ENCODE results near the gene NPAS3. TPM values are rescaled to one million over a fixed set of nuclear protein-coding genes. Genes with fewer than 3 reads are reported as not detected.

Gene NPAS3
- total RNA-seq, 1 experiment from 2014 or later: 0.36 TPM

DNA sequence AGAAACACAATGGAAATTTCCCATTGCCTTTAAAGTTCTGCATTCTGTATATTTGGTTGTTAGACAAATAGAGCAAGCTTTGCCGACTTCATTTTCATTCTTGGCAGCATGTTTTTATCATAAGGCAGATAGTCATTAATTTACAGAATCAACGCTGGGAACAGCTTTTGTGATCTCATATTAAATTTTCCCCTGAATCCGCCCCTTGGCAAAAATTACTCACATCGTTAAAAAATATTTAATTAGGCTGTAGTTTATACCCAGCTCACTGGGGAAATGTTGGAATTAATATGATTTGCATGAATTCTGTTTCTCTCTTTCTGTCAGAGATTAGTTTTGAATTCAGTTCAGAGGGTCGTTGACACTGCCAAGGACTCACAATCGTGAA lies 714.6 kb downstream of the NPAS3 start:
- ATAC-seq (no peak), DNase-seq (no peak)
- no TSS peak for BruUV-seq (replicated peaks)
- H3K27me3 ChIP-seq (ENCODE audit: low read length): no peaks in the 10 kb centered on the region
- no peaks in the 10 kb centered on the region for H4K20me1 ChIP-seq (ENCODE audit: low read length)
- ChIA-PET CTCF (interaction anchor here (1.6 kb wide), 1 partner anchor 22 kb away, joined by 6 read pairs; no protein-coding TSS in a partner anchor), POLR2A (ENCODE audit: unreplicated experiment) (no interaction called here)
- intact Hi-C loops (cut with micrococcal nuclease): loop anchor here (2.0 to 10.0 kb wide), 2 partner anchors 61 to 1079 kb away; no protein-coding TSS in a partner anchor
- no peaks in the 10 kb centered on the region for H3K79me2 ChIP-seq (ENCODE audit: low read length)
- H3K4me2 ChIP-seq (ENCODE audit: low read length): no peak overlapping the region
- no peaks in the 10 kb centered on the region for H3F3A ChIP-seq (ENCODE audit: low read length, unreplicated experiment)
- no peaks in the 10 kb centered on the region for H3K9me2 ChIP-seq (replicated peaks; ENCODE audit: low read length)
- no peaks in the 10 kb centered on the region for H3K9me3 ChIP-seq (ENCODE audit: low read length)
- no peak overlapping the region for H3K27ac ChIP-seq (ENCODE audit: low read length)
- no peaks in the 10 kb centered on the region for H3K36me3 ChIP-seq (ENCODE audit: low read depth, low read length)
- peaks cover 35% of the 10 kb centered on the region for H3K4me1 ChIP-seq (ENCODE audit: insufficient read depth, low read length)
- H2AFZ ChIP-seq (ENCODE audit: low read length): no peak overlapping the region
- no peak for TF ChIP-seq EZH2phosphoT487 (IDR thresholded peaks at IDR 0.05; ENCODE audit: borderline replicate concordance, low read length)
- TF ChIP-seq, protein P1, sequence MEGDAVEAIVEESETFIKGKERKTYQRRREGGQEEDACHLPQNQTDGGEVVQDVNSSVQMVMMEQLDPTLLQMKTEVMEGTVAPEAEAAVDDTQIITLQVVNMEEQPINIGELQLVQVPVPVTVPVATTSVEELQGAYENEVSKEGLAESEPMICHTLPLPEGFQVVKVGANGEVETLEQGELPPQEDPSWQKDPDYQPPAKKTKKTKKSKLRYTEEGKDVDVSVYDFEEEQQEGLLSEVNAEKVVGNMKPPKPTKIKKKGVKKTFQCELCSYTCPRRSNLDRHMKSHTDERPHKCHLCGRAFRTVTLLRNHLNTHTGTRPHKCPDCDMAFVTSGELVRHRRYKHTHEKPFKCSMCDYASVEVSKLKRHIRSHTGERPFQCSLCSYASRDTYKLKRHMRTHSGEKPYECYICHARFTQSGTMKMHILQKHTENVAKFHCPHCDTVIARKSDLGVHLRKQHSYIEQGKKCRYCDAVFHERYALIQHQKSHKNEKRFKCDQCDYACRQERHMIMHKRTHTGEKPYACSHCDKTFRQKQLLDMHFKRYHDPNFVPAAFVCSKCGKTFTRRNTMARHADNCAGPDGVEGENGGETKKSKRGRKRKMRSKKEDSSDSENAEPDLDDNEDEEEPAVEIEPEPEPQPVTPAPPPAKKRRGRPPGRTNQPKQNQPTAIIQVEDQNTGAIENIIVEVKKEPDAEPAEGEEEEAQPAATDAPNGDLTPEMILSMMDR (conservative IDR thresholded peaks at IDR 0.05; ENCODE audit: low read depth, low read length): no peak
- no peak for TF ChIP-seq EZH2 (IDR thresholded peaks at IDR 0.05; ENCODE audit: low read length, unreplicated experiment)
- H3K4me3 ChIP-seq (ENCODE audit: low read length): no peak overlapping the region
- no peak overlapping the region for H3K9ac ChIP-seq (ENCODE audit: low read length)

DNA sequence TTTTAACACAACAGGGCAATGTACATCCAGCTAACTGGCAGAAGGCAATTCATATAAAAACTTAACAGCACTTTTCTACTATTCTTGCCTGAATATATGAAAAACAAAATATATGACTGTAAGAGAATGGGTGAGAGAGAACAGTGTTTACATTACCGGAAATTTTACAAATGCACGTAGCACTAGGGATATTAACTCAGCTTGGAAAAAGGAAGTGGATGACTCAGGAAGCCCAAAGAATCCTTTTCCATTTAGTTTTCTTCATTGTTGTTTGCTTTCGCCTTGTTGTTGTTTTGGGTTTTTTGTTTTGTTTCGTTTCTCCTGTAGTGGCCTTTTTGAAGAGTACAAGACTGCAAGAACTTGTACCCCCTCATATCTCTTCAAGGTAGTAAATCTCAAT lies 716.7 kb downstream of the NPAS3 start:
- Histone ChIP-seq H3K9me3 (ENCODE audit: low read length) (no peaks in the 10 kb centered on the region), H3K36me3 (ENCODE audit: low read depth, low read length) (no peaks in the 10 kb centered on the region), H3K9me2 (replicated peaks; ENCODE audit: low read length) (no peaks in the 10 kb centered on the region), H3K27me3 (ENCODE audit: low read length) (no peaks in the 10 kb centered on the region), H3K4me3 (ENCODE audit: low read length) (no peak overlapping the region), H3K4me2 (ENCODE audit: low read length) (peak overlapping the region; percentile 12; the same call in 1 of the 2 replicates), H3K79me2 (ENCODE audit: low read length) (no peaks in the 10 kb centered on the region), H3K27ac (ENCODE audit: low read length) (no peak overlapping the region), H3K9ac (ENCODE audit: low read length) (no peak overlapping the region), H2AFZ (ENCODE audit: low read length) (no peak overlapping the region), H3F3A (ENCODE audit: low read length, unreplicated experiment) (no peaks in the 10 kb centered on the region), H4K20me1 (ENCODE audit: low read length) (no peaks in the 10 kb centered on the region), H3K4me1 (ENCODE audit: insufficient read depth, low read length) (peaks cover 35% of the 10 kb centered on the region)
- peak; percentile 57 for DNase-seq
- BruUV-seq (replicated peaks): no TSS peak
- intact Hi-C loops (cut with micrococcal nuclease): loop anchor here (10.0 kb wide), 1 partner anchor 1081 kb away; no protein-coding TSS in a partner anchor
- TF ChIP-seq EZH2phosphoT487 (IDR thresholded peaks at IDR 0.05; ENCODE audit: borderline replicate concordance, low read length): no peak
- peak; percentile 36 for ATAC-seq
- POLR2A ChIA-PET (ENCODE audit: unreplicated experiment): no interaction called here
- CTCF ChIA-PET: no interaction called here

DNA sequence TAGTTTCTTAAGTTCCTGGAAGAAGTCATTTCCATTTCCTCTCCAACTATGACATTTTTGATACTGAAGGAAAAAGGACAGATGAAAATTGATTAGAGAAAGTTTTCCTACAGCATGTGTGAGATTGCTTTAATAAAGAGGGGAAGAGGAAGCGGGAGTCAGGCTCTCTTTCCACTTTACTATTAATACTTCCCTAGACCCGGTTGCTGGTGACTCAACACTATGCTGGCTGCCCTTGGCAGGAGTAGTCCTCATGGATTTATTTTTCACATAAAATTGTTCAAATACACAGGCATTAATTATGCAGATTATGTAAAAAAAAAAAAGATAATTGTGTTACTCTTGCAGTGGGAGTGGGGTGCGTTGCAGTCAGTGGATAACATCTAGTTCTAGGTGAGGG lies 718.8 kb downstream of the NPAS3 start:
- H3K27ac ChIP-seq (ENCODE audit: low read length): no peak overlapping the region
- H2AFZ ChIP-seq (ENCODE audit: low read length): no peak overlapping the region
- CTCF ChIA-PET: no interaction called here
- no peaks in the 10 kb centered on the region for H3F3A ChIP-seq (ENCODE audit: low read length, unreplicated experiment)
- no TSS peak for BruUV-seq (replicated peaks)
- peak; percentile 32 for DNase-seq
- no peak overlapping the region for H3K4me2 ChIP-seq (ENCODE audit: low read length)
- no peaks in the 10 kb centered on the region for H3K79me2 ChIP-seq (ENCODE audit: low read length)
- H3K36me3 ChIP-seq (ENCODE audit: low read depth, low read length): no peaks in the 10 kb centered on the region
- no peaks in the 10 kb centered on the region for H3K27me3 ChIP-seq (ENCODE audit: low read length)
- H3K4me3 ChIP-seq (ENCODE audit: low read length): no peak overlapping the region
- peaks cover 25% of the 10 kb centered on the region for H3K4me1 ChIP-seq (ENCODE audit: insufficient read depth, low read length)
- H3K9ac ChIP-seq (ENCODE audit: low read length): no peak overlapping the region
- intact Hi-C loops (cut with micrococcal nuclease): loop anchor here (10.0 kb wide), 1 partner anchor 1083 kb away; no protein-coding TSS in a partner anchor
- peak; percentile 71 for ATAC-seq
- POLR2A ChIA-PET (ENCODE audit: unreplicated experiment): no interaction called here
- TF ChIP-seq, protein P1 (conservative IDR thresholded peaks at IDR 0.05; ENCODE audit: low read depth, low read length): no peak
- TF ChIP-seq EZH2 (IDR thresholded peaks at IDR 0.05; ENCODE audit: low read length, unreplicated experiment) (no peak), EZH2phosphoT487 (IDR thresholded peaks at IDR 0.05; ENCODE audit: borderline replicate concordance, low read length) (no peak)
- no peaks in the 10 kb centered on the region for H4K20me1 ChIP-seq (ENCODE audit: low read length)
- no peaks in the 10 kb centered on the region for H3K9me3 ChIP-seq (ENCODE audit: low read length)
- no peaks in the 10 kb centered on the region for H3K9me2 ChIP-seq (replicated peaks; ENCODE audit: low read length)

All from PC-3 (cell line).